ENCODE data around the gene ACSS1.
A peak's percentile ranks its signal among the peaks of the same experiment; 100 is the strongest.

The ACSS1 gene

DNA sequence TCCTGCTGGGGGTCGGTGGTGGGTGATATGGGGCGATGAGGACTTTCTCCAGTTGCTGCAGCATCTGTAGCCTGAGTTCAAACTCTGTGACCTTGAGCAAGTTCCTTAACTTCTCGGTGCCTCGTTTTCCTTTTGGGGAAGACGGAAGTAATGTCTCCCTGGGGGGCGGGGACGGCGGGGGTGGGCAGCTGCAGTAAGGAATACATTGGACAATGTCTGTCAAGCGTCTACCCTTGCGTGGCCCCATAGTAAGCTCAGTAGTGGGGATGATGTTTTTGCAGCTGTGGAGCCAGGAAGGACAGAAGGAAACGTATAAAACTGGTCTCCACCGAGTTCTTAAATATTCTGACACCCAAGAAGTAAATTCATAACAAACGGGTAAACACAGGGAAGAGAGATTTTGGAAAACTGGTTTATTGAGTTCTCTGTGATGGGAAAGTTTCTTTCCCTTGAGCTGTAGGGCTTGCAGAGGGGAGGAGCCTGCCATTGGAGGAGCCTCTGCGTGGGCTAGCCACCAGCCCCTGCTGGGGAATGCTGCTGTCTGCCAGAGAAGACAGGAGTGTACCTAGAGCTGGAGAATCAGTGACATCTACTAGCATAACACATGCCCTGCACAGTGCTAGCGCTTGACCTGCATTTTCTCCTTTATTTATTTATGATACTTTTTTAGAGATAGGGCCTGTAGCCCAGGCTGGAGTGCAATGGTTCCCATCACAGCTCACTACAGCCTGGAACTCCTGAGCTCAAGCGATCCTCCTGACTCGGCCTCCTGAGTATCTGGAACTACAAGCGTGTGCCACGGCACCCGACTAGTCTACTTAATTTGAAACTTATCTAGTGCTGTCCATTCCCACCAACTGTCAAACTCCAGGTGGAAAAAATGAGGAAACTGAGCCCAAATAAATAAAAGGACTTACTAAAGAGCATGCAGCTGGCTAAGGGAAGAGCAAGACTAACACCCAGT, 1.2 kb upstream of the ACSS1 start:
- DNase-seq = peak; percentile 68

- peak; percentile 81 for DNase-seq
These were observed 497 bp downstream of the ACSS1 start for GRCh38 chr20:25057234-25058050.

- no peak for DNase-seq
These were observed 1.2 kb downstream of the ACSS1 start for GRCh38 chr20:25056690-25057233.

DNA sequence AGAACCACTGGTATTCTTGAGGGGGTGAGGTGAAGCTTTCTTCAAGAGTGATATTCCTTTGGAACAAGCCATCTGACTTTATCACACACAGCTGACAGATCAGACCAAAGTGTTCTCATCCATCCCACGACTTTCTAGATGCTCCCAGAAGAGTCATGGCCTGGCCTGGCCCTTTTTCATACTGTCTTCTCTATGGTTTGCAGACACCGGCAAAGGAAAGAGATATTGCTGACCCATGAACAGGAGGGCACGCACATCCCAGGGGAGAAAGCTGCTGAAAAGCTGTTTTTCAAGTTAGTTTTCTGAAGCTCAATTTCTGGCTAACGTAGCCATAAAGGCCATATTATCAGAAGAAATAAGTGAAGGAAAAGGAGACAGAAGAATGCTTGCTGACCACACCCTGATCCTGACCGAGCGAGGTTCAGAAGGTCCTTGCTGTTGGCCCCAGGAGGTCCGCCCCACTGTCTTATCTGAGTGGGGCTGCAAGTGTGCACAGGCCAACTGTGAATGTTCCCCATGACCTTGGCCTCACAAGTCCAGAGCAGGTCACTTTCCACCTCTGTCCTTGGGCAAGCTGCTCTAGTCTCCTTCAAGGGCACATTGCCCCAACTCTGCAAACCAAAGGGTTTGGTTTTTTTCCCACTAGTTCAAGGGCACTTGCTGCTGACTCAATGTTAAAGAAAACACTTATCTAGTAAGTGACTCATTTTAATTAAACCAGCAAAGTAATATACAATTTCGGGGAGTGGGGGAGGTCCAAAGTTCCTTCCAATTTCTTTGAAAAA, 2.0 kb downstream of the ACSS1 start:
- DNase-seq = peak; percentile 75

DNA sequence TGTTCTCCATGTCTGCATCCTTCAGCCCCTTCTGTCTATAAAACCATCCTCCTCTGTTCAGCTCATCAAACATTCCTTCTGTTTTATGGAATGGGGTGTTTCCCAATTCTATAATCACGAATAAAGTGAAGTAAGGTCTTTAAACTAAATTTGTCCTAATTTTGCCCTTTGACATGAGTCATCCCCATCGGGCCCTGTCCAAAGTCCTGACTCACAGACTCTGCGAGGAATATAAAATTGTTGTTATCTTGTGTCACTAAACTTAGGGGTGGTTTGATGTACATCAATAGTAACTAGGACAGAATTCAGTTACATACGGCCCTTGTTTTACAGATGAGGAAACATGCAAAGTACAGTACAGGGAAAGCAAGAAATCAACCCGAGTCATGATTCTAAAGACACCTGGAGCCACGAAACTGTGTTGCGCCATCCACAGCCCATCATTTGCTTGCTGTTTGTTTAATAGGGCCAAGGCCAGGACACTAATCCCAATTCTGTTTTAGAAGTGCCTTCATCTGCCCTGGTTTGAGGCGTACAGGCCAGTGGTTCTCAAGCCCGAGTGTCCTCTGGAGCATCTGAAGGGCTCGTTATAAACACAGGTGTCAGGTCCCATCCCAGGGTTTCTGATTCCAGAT, 2.8 kb downstream of the ACSS1 start:
- peak; percentile 56 for DNase-seq

GRCh38 chr20:25054096-25054820, 3.7 kb downstream of the ACSS1 start:
- no peak for DNase-seq

DNA sequence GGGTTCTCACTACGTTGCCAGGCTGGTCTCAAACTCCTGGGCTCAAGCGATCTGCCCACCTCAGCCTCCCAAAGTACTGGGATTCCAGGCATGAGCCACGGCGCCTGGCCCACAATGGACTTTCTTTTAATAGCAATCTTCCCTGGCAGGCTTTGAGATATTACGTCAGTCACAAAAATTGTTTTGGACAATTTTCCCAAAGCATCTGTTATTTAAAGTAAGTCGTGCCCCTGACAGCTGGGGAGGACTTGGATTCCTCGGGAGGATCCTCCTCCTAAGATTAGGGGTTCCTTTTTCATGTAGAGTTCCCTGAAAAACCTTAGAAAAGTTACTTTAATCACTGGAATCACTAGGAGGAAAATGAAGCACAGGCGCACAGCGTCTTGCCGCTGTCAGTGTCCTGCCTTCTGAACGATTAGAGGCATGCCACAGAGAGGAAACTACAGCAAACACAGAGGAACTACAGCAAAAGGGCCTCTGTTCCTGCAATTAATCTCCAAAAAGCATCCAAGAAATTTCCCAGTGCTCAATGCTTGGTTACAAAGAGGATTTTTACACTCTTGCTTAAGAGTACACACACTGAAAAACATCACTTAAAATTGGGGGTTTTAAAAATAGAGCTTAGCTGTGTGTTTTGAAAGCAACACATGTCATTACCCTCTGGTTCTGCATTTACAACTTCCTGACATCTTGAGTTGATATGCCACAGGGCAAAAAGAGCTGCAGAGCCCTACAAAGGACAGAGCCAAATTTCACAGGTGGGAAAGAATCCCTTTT, 4.5 kb downstream of the ACSS1 start:
- DNase-seq = peak; percentile 48

GRCh38 chr20:25052255-25053194, 5.4 kb downstream of the ACSS1 start:
- DNase-seq = no peak

DNA sequence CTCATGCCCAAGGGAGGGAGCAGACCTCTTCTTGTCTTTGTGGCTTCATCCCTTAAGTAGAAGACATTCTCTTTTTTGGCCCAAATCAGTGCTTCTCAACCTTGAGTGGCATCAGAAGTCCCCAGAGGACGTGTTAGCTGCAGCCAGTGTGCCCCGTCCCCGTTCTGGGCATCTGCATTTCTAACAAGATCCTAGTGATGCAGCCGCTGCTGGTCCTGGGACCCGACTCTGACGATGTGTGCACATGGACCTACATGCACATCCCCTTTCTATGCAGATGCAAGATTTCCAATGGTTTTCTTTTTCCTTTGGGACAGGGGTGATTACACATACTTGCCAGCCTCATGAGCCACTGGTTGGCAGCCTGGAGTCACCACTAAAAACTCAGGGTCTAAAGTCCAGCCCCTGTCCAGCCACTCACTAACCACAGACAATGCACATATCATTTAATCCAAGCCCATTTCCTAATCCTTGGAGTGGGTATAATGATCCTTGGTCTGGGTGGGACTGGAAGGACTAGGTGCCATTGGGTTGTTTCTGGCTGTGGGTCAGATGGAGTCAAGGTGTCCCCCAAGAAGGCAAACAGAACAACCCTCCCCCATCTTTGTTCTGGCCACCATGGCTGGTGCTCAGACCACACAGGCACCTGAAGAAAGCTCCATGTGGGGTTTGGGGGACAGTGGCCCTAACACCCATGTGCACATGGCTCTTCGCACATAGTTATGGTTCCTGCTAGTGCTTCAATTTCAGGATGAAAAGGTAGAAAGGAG, 6.4 kb downstream of the ACSS1 start:
- DNase-seq = no peak

DNA sequence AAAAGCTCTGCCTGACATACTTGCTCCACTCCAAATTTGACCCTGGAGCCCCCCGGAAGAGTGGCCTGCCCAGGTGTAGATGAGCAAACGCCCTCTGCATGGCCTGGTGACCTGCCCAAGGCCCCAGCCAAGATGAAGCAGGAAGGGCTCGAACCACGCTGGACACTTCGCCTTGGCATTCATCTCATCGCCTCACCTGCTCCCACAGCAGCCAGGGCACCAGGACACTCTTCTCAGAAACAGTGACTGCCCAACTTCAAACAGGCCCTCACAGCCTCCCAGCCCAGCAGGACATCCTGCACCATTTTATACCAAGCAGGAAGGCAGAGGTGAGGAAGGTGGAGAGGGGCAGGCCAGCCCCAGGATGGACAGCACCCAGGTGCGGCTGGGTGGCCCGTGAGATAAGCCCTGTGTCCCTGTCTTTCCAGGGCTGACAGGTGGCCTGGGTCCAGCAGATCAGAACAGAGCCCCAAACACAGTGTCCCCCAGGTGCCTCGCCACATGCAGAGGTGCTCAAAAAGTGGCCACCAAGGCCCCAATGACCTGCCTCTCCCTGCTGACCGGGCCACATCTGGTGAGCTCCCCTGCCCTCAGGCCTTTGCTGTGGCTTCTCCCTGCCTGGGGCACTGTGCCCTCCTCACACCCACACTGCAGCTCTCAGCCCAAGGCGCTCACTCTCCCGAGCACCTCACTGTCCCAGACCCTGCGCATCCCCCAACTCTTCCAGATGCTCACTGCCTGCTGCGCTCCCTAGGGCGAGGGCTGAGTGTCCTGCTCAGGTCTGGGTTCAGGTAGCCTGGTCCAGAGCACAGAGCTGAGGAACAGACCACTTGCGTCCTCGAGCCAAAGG, 7.2 kb downstream of the ACSS1 start:
- no peak for DNase-seq

DNA sequence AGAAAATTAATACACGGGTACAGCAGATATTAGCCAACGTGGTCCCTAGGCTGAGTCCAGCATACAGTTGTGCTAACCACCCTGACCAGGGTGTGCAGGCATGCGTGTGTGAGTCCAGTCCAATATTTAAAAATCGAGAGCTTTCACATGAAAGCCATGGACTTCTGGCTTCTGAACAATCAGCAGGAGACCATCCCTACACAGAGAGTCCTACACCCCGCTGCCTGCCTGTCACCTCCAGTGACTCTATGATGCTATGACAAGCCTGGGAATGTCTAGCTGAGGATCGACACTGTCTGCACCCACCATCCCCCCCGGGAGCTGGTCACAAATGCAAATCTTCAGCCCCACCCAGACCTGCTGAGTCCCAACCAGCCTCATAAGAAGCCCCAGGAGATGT, 7.9 kb downstream of the ACSS1 start:
- no peak for DNase-seq

GRCh38 chr20:25049261-25050060, 8.5 kb downstream of the ACSS1 start:
- no peak for DNase-seq

DNA sequence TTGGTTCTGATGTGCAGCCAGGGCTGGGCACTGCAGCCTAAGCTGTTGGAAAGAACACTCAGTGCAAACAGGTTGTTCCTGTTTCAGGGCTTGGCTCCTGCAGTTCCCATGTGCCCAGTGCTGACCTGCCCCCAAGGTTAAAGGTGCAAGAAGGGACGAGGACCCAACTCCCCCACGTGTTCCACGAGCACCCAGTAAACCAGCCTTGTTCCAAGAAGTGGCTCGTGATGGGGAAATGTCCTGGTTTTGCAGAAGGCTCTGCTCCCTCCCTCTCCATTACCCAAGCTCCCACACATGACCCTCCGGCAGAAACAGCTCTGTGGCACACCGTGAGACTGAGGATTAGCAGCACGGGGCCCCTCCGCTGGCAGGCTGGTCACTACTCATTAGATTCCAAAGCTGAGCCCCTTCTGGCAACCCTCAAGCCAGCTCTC, 9.4 kb downstream of the ACSS1 start:
- no peak for DNase-seq

GRCh38 chr20:25047766-25048165, 10.2 kb downstream of the ACSS1 start:
- no peak for DNase-seq

GRCh38 chr20:25046736-25047666, 10.9 kb downstream of the ACSS1 start:
- no peak for DNase-seq

Measured in hematopoietic multipotent progenitor cell treated with erythropoietin and hydrocortisone succinate and interleukin-3 and kit ligand, for 4 days (in vitro differentiated cells).